Measurements from ENCODE around the gene KAT7. TPM values are rescaled to one million over a fixed set of nuclear protein-coding genes. Genes with fewer than 3 reads are reported as not detected.

The KAT7 gene
- total and polyA plus RNA-seq, 2 of the 8 experiments (the other 6 are each of a cell fraction or from before 2014, with no cell fraction given) = 90.9 to 139 TPM

DNA sequence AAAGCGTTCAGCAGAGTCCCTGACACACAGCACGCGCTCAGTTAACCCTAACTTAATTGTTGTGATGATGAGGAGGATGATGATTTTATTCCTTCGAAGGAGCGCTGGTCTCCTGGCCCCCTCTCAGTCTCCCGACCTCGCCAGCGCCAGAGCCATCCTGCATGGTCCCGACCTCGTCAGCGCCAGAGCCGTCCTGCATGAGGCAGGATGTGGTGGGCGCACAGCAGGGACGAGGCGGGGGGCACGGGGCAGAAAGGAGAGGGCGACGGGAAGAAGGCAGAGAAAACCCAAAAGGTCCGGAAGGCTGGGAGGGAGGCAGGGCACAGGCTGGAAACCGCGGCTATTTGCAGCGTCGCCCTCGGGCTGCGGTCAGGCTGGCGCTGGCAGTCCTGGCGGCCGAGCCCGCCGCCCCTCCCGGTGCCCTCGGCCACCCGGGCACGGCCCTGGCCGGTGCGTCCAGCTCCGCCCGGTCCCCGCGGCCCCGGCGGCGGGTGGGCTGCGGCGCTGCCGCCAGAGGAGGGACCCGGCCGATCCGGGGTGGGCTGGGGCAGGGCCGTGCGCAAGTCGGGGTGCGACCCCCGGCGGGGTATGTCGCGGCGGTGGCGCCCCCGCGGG, 62.4 kb downstream of the KAT7 start (continued):
- TF ChIP-seq USF2 (IDR thresholded peaks at IDR 0.05; ENCODE audit: low read length) (no peak), SRF (IDR thresholded peaks at IDR 0.05; ENCODE audit: low read depth, low read length) (no peak), KDM4A (IDR thresholded peaks at IDR 0.05; ENCODE audit: low read depth, low read length, severe bottlenecking) (peak; percentile 19), RFX5 (IDR thresholded peaks at IDR 0.05; ENCODE audit: borderline replicate concordance, low read depth, low read length) (no peak), SP4 (IDR thresholded peaks at IDR 0.05; ENCODE audit: low read length) (no peak), MAX (IDR thresholded peaks at IDR 0.05) (peak; percentile 68; the same call in 1 of the 2 replicates), CBX8 (IDR thresholded peaks at IDR 0.05; ENCODE audit: borderline replicate concordance, low read depth, low read length) (no peak), CHD2 (IDR thresholded peaks at IDR 0.05; ENCODE audit: low read length) (no peak), E2F6 (IDR thresholded peaks at IDR 0.05) (peak; percentile 66), MAFK (IDR thresholded peaks at IDR 0.05; ENCODE audit: low read depth, low read length) (no peak), EP300 (IDR thresholded peaks at IDR 0.05; ENCODE audit: borderline replicate concordance in 1 of 2, low read depth in 2 of 2, low read length in 2 of 2) (no peak), SP2 (IDR thresholded peaks at IDR 0.05; ENCODE audit: low read length) (no peak), ATF2 (IDR thresholded peaks at IDR 0.05; ENCODE audit: low read length) (no peak), NANOG (IDR thresholded peaks at IDR 0.05; ENCODE audit: insufficient read depth, low read depth, low read length, poor library complexity, severe bottlenecking) (no peak), ASH2L (IDR thresholded peaks at IDR 0.05; ENCODE audit: low read length) (no peak), HDAC6 (IDR thresholded peaks at IDR 0.05; ENCODE audit: low read depth, low read length) (no peak), SIN3A (conservative IDR thresholded peaks at IDR 0.05 in 1 of 2, IDR thresholded peaks at IDR 0.05 in 1 of 2; ENCODE audit: low read depth in 1 of 2, low read length in 2 of 2) (no peak), SIX5 (IDR thresholded peaks at IDR 0.05; ENCODE audit: low read depth, low read length) (no peak)

All from H1 (cell line).